GM18951 (cell line): ENCODE data around the gene SLC30A10.
"Not testable (repeated sequence)": the region's sequence is repeated elsewhere in the genome, so short reads cannot be mapped to it uniquely, and the experiment has no call there.

Experiments used
- POLR2A ChIP-seq: IDR thresholded peaks from 4 replicates; pipeline ENCODE4 v1.6.1; 2011; ENCODE audit warnings: mild to moderate bottlenecking; ENCODE audit not compliant: insufficient read length, insufficient read depth; ENCODE audit errors: extremely low read depth
- in situ Hi-C: fragments of 300-500 bp; cut with MboI; formaldehyde crosslinking; loops from one replicate; pipeline ENCODE4 v1.12.0; 2022; ENCODE audit warnings: low sequenced_read_pairs, mixed read lengths, inconsistent platforms; ENCODE audit not compliant: unreplicated experiment

SLC30A10 gene

DNA sequence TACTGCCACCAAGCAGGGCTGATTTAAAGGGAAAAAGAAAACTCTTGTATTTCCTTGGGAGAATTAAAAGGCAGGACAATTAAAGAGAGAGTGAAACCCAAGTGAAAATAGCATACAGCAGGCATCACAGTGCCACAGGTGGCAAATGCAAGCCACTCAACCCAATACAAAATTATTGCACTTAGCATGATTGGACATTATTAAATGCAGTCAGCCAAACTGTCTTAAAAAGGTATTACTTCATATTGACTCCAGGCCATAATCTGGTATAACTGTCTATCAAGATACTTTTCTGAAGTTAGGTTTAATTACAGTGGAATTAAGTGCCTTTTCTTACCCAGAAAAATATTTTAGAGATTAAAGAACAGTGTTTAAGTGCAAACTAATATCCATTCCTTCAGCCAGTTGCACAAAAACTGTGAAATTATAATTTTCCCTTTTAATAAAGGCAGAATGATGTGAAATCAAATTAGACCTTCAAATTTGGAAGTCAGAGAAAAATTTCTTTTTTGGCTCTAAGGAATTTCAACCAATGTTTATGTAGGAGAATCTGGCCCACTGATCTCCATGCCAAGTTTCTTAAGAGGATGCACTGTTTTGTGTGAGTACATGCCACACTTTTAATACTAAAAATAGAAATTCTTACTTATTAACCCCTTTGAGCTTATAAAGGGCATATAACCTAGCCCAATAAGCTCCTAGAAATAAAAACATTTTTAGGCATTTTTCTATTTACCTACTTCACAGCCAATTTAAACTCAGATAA is 15.2 kb downstream of the SLC30A10 start:
- in situ Hi-C loops: no loop called here
- no peak for TF ChIP-seq POLR2A

- TF ChIP-seq POLR2A: no peak
- in situ Hi-C loops: no loop called here
These were observed 17.6 kb downstream of the SLC30A10 start for GRCh38 chr1:219910716-219911115.

DNA sequence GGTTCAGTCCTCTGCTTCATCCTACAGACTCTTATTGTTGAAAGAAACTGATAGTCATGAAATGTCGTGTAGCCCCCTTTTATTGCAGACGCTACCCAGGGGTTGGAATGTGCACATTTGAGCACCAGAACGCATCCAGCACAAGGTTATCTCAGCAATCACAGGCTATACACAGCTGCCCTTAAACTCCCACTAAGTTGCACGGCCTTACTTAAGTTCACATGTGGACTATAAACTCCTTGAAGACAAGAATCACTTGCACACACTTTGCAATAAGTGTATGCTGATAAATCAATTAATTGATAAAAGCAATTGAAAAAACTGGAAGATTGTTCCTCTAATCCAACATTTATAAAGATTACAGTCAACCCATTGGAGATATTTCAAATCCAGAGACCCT is 18.9 kb downstream of the SLC30A10 start:
- in situ Hi-C loops: no loop called here

GRCh38 chr1:219908170-219908569 is 20.2 kb downstream of the SLC30A10 start:
- no peak for TF ChIP-seq POLR2A
- in situ Hi-C loops: no loop called here

More for the DNA sequence above, 18.9 kb downstream of the SLC30A10 start:
- TF ChIP-seq POLR2A: no peak

DNA sequence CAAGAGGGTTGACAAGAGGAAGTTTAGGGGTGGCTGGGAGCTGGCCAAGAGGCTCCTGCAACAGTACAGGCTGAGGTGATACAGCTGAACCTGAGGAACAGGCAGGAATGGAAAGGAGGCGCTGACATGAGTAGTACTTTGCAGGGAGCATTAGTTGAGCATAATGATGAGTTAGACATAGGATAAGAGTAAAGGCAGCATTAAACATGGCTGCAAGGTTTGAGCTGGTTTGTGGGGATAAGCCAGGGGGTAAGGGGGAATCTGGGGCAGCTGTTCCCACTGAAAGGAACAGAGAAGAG is 20.6 kb downstream of the SLC30A10 start:
- in situ Hi-C loops: no loop called here
- TF ChIP-seq POLR2A: no peak

- in situ Hi-C loops: no loop called here
- no peak for TF ChIP-seq POLR2A
These were observed 21.2 kb downstream of the SLC30A10 start for GRCh38 chr1:219906924-219907771.

GRCh38 chr1:219906565-219906923 is 21.8 kb downstream of the SLC30A10 start:
- in situ Hi-C loops: not testable (repeated sequence)

GRCh38 chr1:219905524-219905923 is 22.8 kb downstream of the SLC30A10 start:
- TF ChIP-seq POLR2A: no peak
- in situ Hi-C loops: no loop called here

GRCh38 chr1:219904934-219905333 is 23.4 kb downstream of the SLC30A10 start:
- in situ Hi-C loops: no loop called here
- TF ChIP-seq POLR2A: no peak

- TF ChIP-seq POLR2A: no peak
- in situ Hi-C loops: no loop called here
These were observed 24.9 kb downstream of the SLC30A10 start for GRCh38 chr1:219903353-219903871.

GRCh38 chr1:219902951-219903350 is 25.4 kb downstream of the SLC30A10 start:
- in situ Hi-C loops: no loop called here
- no peak for TF ChIP-seq POLR2A

DNA sequence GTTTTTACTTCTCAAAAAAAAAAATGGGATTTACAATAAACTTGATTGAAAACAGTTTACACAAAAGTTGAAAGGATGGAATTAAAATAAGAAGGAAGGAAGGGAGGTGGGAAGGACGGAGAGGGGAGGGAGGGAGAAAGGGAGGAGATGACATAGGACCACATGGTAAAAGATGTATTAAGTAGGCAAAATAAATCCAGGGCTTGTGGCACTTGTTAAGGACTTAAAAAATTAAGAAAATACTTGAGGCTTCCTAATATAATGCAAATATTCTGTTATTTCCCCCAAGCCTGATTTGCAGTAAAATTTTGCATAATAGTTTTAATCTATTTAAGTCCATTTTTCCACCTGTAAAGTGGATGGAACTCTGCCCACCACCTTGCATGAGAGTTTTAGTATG is 27.5 kb downstream of the SLC30A10 start:
- TF ChIP-seq POLR2A: no peak
- in situ Hi-C loops: no loop called here

- in situ Hi-C loops: no loop called here
- TF ChIP-seq POLR2A: no peak
These were observed 28.2 kb downstream of the SLC30A10 start for GRCh38 chr1:219900201-219900600.

DNA sequence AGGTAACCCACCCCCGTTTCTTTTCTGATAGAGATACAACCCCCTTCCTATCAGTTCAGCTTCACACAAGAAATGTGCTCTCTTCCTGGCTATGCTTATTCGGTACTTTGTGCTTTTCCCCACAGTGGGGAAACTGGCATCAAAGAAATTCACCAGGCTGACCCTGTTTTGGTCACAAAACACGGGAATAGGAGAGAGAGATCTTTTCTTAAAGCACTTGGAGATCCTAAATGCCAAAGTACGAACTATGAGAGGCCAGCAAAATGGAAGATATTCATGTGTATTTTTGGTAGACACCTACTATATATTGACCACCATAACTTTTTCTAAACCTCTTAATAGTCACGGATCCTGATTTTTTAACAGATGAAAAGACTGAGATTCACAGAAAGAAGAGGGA is 30.0 kb downstream of the SLC30A10 start:
- no peak for TF ChIP-seq POLR2A

More for the DNA sequence above, 30.0 kb downstream of the SLC30A10 start:
- in situ Hi-C loops: no loop called here
